Endothelial cell of umbilical vein (primary cell): ENCODE results near the gene ARPC5L. TPM values are rescaled to one million over a fixed set of nuclear protein-coding genes. Genes with fewer than 3 reads are reported as not detected.

Experiments
- BruUV-seq: library from RNA; stranded (reverse); fragments of 400-500 nt; replicated peaks from 2 replicates; lab custom pipeline; 2021; lab: Mats Ljungman, UMichigan
- CTCF ChIA-PET: fragments of 300-600, 350-600 bp; sonication (Branson Sonifier 250); formaldehyde crosslinking; loops from one replicate; lab custom pipeline; 2021; ENCODE audit warnings: antibody characterized with exemption, inconsistent platforms; lab: Charles Lee
- POLR2A ChIA-PET: fragments of 300-600, 350-600 bp; sonication (Branson Sonifier 250); formaldehyde crosslinking; loops from one replicate; lab custom pipeline; 2021; ENCODE audit warnings: antibody characterized with exemption, inconsistent platforms; lab: Charles Lee
- DNase-seq: peaks from one replicate; pipeline ENCODE4 v3.0.0-alpha.2; 2011; ENCODE audit warnings: low read depth, low spot score
- FAIRE-seq: peaks from 2 replicates; lab custom pipeline; 2011; peaks lifted over from hg19 to GRCh38; lab: Jason Lieb, UNC
- H2AFZ ChIP-seq: 2 replicates; pipeline ENCODE4 v1.6.0; 2012; ENCODE audit warnings: low read depth, low read length, control low read depth, inconsistent platforms
- H3K27ac ChIP-seq: 2 replicates; pipeline ENCODE4 v1.5.1; 2011; ENCODE audit warnings: low read depth, mild to moderate bottlenecking, control low read depth, low read length, moderate library complexity; ENCODE audit not compliant: insufficient read depth
- H3K27me3 ChIP-seq, 2 experiments: 2 replicates each; pipeline versions ENCODE4 v1.6.0 to v1.6.1; 2011; ENCODE audit warnings: low read length in 2 of 2, mixed read lengths in 1 of 2; ENCODE audit not compliant: control insufficient read depth in 2 of 2, insufficient read depth in 2 of 2
- H3K36me3 ChIP-seq, 2 experiments: 2 replicates in 1 of 2; 3 replicates in 1 of 2; pipeline ENCODE4 v1.5.1; 2011; ENCODE audit warnings: low read length in 2 of 2, mild to moderate bottlenecking in 1 of 2, moderate library complexity in 1 of 2; ENCODE audit not compliant: control insufficient read depth in 2 of 2, insufficient read depth in 2 of 2; ENCODE audit errors: extremely low read depth in 1 of 2
- H3K4me1 ChIP-seq: 3 replicates; pipeline ENCODE4 v1.5.1; 2011; ENCODE audit warnings: mild to moderate bottlenecking, low read length; ENCODE audit not compliant: control insufficient read depth, insufficient read depth; ENCODE audit errors: extremely low read depth
- H3K4me2 ChIP-seq: 2 replicates; pipeline ENCODE4 v1.6.1; 2011; ENCODE audit warnings: low read length, control low read depth, mixed read lengths; ENCODE audit not compliant: insufficient read depth
- H3K4me3 ChIP-seq, 3 experiments: fragments of 200-600 bp in 1 of 3; sonication (generic), shearing (Covaris generic) in 1 of 3; replicated peaks in 1 of 3; 2 replicates each; pipeline ENCODE4 v1.5.1; 2011 to 2016; ENCODE audit warnings: control low read depth in 3 of 3, low read length in 3 of 3, mild to moderate bottlenecking in 2 of 3, inconsistent platforms in 1 of 3, low read depth in 1 of 3, moderate library complexity in 1 of 3; ENCODE audit not compliant: insufficient read depth in 1 of 3
- H3K79me2 ChIP-seq: 2 replicates; pipeline ENCODE4 v1.6.0; 2012; ENCODE audit warnings: low read length, inconsistent platforms; ENCODE audit not compliant: control insufficient read depth, insufficient read depth
- H3K9ac ChIP-seq: replicated peaks from 2 replicates; pipeline ENCODE3; 2011; ENCODE audit warnings: low read length, control low read depth; ENCODE audit not compliant: insufficient read depth; ENCODE audit errors: extremely low read depth
- H3K9me1 ChIP-seq: replicated peaks from 3 replicates; pipeline ENCODE4 v1.6.0; 2011; ENCODE audit warnings: mild to moderate bottlenecking, low read length; ENCODE audit not compliant: control insufficient read depth, insufficient read depth; ENCODE audit errors: extremely low read depth
- H3K9me3 ChIP-seq: replicated peaks from 2 replicates; pipeline ENCODE4 v1.5.1; 2012; ENCODE audit warnings: low read length, inconsistent platforms; ENCODE audit not compliant: control insufficient read depth, insufficient read depth
- H4K20me1 ChIP-seq: replicated peaks from 2 replicates; pipeline ENCODE3; 2011; ENCODE audit warnings: mild to moderate bottlenecking, low read length; ENCODE audit not compliant: control insufficient read depth, insufficient read depth; ENCODE audit errors: extremely low read depth
- EZH2 ChIP-seq: IDR thresholded peaks from 2 replicates; pipeline ENCODE4 v1.6.1; 2012; ENCODE audit warnings: borderline replicate concordance, low read depth, mild to moderate bottlenecking, moderate library complexity, low read length, inconsistent platforms; ENCODE audit not compliant: severe bottlenecking
- FOS ChIP-seq: IDR thresholded peaks from 2 replicates; pipeline ENCODE4 v1.6.1; 2011; ENCODE audit warnings: mild to moderate bottlenecking, low read length, moderate library complexity, borderline replicate concordance; ENCODE audit not compliant: insufficient read depth
- GATA2 ChIP-seq: IDR thresholded peaks from 2 replicates; pipeline ENCODE4 v1.7.0; 2011; ENCODE audit warnings: low read depth, mild to moderate bottlenecking, moderate library complexity, mixed read lengths, low read length; ENCODE audit not compliant: insufficient read length, insufficient read depth
- JUN ChIP-seq: IDR thresholded peaks from 2 replicates; pipeline ENCODE4 v1.6.1; 2011; ENCODE audit warnings: borderline replicate concordance, low read depth; ENCODE audit not compliant: insufficient read length, insufficient read depth
- MAX ChIP-seq: IDR thresholded peaks from 2 replicates; pipeline ENCODE4 v1.6.1; 2011; ENCODE audit not compliant: insufficient read depth, insufficient read length
- POLR2A ChIP-seq: IDR thresholded peaks from 2 replicates; pipeline ENCODE4 v1.6.1; 2012; ENCODE audit warnings: low read depth, mild to moderate bottlenecking, control low read depth, low read length
- dilution Hi-C: fragments of 300-500 bp; cut with MboI; formaldehyde crosslinking; loops from one replicate; pipeline ENCODE4 v1.15.0; 2019; ENCODE audit warnings: low sequenced_read_pairs; ENCODE audit not compliant: extremely low pct_ligation_motif_present
- intact Hi-C: fragments of 100-400 bp; cut with micrococcal nuclease; formaldehyde crosslinking; loops from one replicate; pipeline ENCODE4 v1.10.0; 2022
- polyA plus RNA-seq, 4 experiments: library from polyadenylated mRNA; depleted of rRNA in 3 of 4; stranded (reverse) in 3 of 4; unstranded in 1 of 4; fragments of >200 nt; gene quantifications; 2 replicates each; pipeline versions ENCODE4 v1.2.1 to v1.2.3, GENCODE V29; 2011 to 2012; ENCODE audit warnings: missing spikeins in 1 of 4
- total RNA-seq: library from RNA; stranded (reverse); gene quantifications from 2 replicates; pipeline ENCODE4 v1.2.3, GENCODE V29; 2021
- TF ChIP-seq, protein P1 (sequence below), 2 donors: IDR thresholded peaks; 1 replicate in 1 of 2; 2 replicates in 1 of 2; pipeline ENCODE4 v1.5.1; 2011; ENCODE audit warnings: low read length in 2 of 2, mild to moderate bottlenecking in 2 of 2, moderate library complexity in 2 of 2, control low read depth in 1 of 2, inconsistent platforms in 1 of 2, low read depth in 1 of 2; ENCODE audit not compliant: insufficient read depth in 1 of 2; ENCODE audit errors: extremely low read depth in 1 of 2

The ARPC5L gene
- total and polyA plus RNA-seq, 2 donors (not counting 3 experiments of a cell fraction or from before 2014, with no cell fraction given), result 60.7 to 68.1 TPM

DNA sequence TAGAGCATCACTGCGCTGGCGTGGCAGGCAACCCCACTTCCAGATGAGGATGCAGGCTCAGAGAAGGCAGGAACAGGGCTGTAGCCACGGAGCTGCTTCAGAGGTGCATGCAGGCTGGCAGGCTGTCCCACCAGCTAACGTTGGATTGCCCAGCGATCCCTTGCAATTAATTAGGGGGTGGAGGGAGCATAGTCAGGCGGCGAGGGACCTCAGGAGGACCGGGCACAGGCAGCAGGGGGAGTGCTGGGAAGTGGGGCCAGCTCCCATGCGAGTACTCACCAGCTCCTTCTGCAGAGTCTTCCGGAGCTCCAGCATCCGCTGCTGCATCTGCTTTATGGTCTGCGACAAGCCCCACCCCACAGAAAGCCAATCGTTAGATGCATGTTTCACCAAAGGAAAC is 20.3 kb downstream of the ARPC5L start:
- H3K4me3 ChIP-seq, result no peak overlapping the region
- no peak for TF ChIP-seq JUN
- TF ChIP-seq, protein P1, sequence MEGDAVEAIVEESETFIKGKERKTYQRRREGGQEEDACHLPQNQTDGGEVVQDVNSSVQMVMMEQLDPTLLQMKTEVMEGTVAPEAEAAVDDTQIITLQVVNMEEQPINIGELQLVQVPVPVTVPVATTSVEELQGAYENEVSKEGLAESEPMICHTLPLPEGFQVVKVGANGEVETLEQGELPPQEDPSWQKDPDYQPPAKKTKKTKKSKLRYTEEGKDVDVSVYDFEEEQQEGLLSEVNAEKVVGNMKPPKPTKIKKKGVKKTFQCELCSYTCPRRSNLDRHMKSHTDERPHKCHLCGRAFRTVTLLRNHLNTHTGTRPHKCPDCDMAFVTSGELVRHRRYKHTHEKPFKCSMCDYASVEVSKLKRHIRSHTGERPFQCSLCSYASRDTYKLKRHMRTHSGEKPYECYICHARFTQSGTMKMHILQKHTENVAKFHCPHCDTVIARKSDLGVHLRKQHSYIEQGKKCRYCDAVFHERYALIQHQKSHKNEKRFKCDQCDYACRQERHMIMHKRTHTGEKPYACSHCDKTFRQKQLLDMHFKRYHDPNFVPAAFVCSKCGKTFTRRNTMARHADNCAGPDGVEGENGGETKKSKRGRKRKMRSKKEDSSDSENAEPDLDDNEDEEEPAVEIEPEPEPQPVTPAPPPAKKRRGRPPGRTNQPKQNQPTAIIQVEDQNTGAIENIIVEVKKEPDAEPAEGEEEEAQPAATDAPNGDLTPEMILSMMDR (IDR thresholded peaks at IDR 0.05; ENCODE audit: extremely low read depth in 1 of 2, insufficient read depth in 1 of 2, low read depth in 1 of 2, low read length in 2 of 2), result no peak
- no peak for TF ChIP-seq GATA2
- no peak for TF ChIP-seq EZH2
- TF ChIP-seq POLR2A, result no peak
- no peaks in the 10 kb centered on the region for H4K20me1 ChIP-seq
- no peaks in the 10 kb centered on the region for H3K9me3 ChIP-seq
- no peak overlapping the region for H3K4me2 ChIP-seq
- no peaks in the 10 kb centered on the region for H3K27me3 ChIP-seq
- H2AFZ ChIP-seq, result no peak overlapping the region
- H3K9ac ChIP-seq, result no peak overlapping the region
- CTCF ChIA-PET, result interaction anchor here (1.3 kb wide), 1 partner anchor 12 kb away, joined by 6 read pairs; no protein-coding TSS in a partner anchor
- no peaks in the 10 kb centered on the region for H3K9me1 ChIP-seq
- dilution Hi-C loops, result no loop called here
- H3K36me3 ChIP-seq, result peaks cover 14 to 34% of the 10 kb centered on the region in 2 experiments
- POLR2A ChIA-PET, result no interaction called here
- no peaks in the 10 kb centered on the region for H3K79me2 ChIP-seq
- no peak overlapping the region for H3K27ac ChIP-seq
- intact Hi-C loops, result no loop called here
- FAIRE-seq (no peak), DNase-seq (no peak)
- no peaks in the 10 kb centered on the region for H3K4me1 ChIP-seq
- BruUV-seq, result no TSS peak

DNA sequence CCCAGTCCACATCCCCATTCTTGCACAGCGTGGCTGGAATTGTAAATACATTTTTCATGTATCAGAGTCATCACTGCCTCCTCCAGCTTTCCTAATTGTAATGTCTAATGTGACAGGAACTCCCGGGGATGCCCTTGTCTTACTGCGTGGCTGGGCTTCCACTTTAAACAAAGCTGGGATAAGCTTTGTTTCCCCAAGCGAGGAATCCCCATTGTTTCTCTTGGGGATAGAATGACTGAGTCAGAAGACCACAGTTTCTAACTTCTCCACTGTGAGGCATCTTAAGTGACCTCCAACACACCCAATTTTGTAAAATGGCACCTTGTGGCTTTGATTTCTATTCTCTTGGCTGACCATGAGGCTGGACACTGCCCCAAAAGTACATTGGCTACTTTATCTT is 22.4 kb downstream of the ARPC5L start:
- no peaks in the 10 kb centered on the region for H3K9me3 ChIP-seq
- no peak overlapping the region for H3K9ac ChIP-seq
- no peaks in the 10 kb centered on the region for H3K79me2 ChIP-seq
- no peak overlapping the region for H3K4me2 ChIP-seq
- ChIA-PET POLR2A (no interaction called here), CTCF (interaction anchor here (1.8 kb wide), 1 partner anchor 31 kb away, joined by 6 read pairs; the partner anchor contains the start of gene WDR38)
- no peak overlapping the region for H3K4me3 ChIP-seq
- BruUV-seq, result no TSS peak
- H3K9me1 ChIP-seq, result no peaks in the 10 kb centered on the region
- dilution Hi-C loops (no loop called here), intact Hi-C loops (no loop called here)
- no peak overlapping the region for H2AFZ ChIP-seq
- no peak for FAIRE-seq
- peaks cover 0 to 36% of the 10 kb centered on the region in 2 experiments for H3K36me3 ChIP-seq
- no peak for DNase-seq
- TF ChIP-seq FOS (no peak), MAX (no peak), GATA2 (no peak), POLR2A (no peak)
- TF ChIP-seq, protein P1 (IDR thresholded peaks at IDR 0.05; ENCODE audit: extremely low read depth in 1 of 2, insufficient read depth in 1 of 2, low read depth in 1 of 2, low read length in 2 of 2), result no peak
- H3K4me1 ChIP-seq, result no peaks in the 10 kb centered on the region
- no peaks in the 10 kb centered on the region for H4K20me1 ChIP-seq
- no peaks in the 10 kb centered on the region for H3K27me3 ChIP-seq
- H3K27ac ChIP-seq, result no peak overlapping the region
